Stimulated activated CD4-positive, alpha-beta T cell treated with anti-CD3 and anti-CD28 coated beads, Interleukin-4, amount 100 ng/mL, for 24 hours (primary cell): ENCODE data around the gene FGD5.

Source experiments
- DNase-seq: peaks from one replicate; pipeline ENCODE4 v3.0.0-alpha.2; 2020

The FGD5 gene

DNA sequence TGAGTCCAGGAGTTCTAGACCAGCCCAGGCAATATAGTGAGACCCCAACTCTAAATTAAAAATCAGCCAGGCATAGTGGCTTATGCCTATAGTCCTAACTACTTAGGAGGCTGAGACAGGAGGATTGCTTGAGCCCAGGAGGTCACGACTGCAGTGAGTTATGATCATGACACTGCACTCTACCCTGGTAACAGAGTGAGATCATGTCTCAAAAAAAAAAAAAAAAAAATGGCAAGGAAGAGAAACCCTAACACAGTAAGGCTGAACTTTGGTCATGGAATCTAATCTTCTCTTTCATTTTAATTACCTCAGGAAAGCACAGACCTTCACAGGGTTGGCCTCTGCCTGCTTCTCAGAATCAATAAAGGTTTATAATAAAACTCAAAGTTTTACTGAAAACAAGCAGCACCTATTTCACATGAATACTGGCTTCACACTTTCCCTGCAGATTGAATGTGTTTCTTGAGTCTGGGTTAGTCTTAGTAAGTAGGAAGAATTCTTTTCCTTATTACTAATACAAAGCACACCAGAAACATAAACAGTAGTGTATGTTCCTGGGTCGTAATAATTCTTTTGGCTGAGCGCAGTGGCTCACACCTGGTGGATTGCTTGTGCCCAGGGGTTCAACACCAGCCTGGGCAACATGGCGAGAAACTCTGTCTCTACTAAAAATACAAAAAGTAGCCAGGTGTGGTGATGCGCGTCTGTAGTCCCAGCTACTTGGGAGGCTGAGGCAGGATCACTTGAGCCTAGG is 117.0 kb downstream of the FGD5 start:
- no peak for DNase-seq

DNA sequence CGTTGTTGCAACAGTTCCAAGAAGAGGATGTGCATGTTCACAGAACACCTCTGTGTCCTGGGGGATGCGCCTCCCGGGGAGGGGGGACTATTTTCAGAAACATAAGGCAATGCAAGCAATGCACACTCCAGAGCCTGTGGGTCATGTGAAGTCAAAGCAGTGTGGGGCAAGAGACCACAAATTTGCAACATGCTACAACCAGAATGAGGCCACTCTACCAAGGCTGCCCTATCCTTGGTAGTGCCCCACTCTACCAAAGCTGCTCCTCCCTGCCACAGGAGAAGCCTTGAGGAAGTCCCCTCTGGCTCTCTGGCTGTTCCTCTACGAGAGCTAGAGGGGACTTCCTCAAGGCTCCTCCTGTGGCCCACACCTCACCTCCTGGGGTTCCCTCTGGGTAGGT is 120.2 kb downstream of the FGD5 start:
- DNase-seq = no peak

DNA sequence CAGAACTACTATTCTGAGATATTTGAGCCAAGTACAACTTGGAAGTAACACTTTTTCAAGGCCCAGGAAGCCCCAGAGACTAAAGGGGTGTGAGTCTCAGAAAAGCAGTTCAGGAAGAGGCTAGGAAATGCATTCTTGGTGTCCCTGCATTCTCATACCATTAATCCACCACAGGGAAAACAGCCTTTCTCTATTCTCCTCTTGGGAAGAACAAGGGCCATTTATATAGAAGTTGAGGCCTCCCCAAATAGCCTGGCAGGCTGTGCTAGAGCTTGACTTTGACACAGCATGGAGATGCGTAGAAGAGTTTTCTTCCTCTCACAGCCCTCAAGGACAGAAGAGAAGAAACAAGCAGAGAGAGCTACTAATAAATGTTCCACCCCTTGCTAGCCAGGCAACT is 123.1 kb downstream of the FGD5 start:
- DNase-seq = no peak

DNA sequence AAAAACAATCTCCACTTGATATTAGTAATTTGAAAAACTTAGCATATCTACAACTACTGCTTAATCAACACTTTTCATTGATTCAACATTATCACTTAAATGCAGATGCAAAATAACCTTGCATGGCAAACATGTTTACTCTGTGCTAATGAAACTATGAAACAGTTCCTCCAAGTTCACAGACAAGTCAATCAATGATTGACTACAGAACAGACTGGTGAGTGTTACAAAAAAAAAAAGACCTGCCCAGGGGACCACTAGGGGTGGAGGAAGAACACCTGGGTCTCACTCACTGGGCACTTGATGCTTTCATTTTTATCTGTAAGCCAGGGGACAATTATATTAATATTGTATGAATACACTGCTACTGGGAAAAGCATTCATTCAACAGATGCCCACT is 124.3 kb downstream of the FGD5 start:
- DNase-seq = no peak

DNA sequence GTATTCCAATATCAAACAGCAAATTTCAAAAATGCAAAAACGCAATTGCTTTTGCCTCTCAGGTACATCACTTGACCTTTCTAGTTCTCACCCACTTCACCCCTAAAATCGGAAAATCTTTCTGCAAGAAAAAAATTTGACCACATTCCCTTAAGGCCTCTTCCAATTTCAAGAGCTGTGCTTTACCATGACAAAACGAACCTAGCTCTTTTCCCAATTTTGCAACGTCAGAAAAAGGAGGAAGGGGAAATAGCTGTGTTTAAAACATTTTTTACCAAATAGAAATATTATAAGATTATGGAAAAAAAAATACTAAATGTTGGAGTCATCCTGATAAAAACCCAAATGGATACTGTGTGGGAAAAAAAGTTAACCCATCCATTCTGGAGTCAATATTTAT is 127.5 kb downstream of the FGD5 start:
- DNase-seq = no peak

DNA sequence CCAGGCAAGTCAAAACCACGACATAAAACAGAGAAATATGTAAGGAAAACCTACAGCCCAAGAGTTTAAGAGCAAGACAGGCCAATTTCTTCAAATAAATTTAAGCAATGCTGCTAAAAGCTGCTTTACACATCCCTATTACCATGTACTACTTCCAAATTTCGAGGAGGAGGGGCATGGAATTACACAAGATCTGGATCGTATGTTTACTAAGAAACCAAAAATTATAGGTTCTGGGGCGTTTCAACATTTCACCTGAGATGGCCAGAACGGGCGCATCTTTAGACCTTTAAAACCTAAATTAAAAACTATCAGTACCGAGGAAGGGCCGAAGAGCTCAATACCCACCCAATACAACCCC is 128.0 kb downstream of the FGD5 start:
- DNase-seq = no peak

DNA sequence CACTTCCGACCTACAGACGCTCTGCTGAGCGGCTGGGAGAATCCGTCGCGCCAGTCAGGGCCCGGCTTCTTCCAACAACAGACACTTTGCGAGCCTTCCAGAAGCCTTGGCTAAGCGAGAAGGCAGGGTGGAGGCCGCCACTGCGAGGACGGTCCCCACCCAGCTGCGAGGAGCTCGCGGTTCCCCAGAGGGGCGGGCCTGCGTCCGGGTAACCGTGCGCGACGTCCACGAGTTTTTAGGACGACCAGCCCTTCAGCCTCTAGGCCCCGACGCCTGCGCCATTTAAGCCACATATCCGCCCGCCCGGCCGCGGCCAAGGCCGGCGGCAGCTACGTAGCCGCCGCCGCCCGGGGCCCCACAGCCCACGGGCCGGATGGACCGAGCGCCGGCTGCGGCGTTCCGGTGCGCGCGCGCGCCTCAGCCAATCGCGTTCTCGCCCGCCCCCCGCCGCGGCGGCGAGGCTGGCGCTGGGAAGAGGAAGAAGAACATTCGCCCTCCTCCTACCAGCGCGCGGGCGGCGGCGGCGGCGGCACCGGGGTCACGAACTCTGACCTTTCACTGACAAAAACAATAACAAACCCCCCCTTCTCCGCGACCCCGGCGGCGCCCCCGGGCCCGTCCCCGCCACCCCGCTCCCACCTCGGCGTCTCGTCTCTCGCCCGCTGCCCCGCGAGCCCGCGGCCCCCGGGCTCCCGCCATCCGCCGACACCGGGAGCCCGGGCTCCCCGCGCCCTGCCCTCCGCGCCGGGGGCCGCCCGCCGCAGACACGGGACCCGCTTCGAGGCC is 128.5 kb downstream of the FGD5 start, which contains the start of gene NR2C2:
Gene NR2C2, plus strand, starts transcription at position 484 of the 786 bp plus-strand sequence. CDS start 56,332 bp downstream, outside the sequence.
- peak; percentile 85 for DNase-seq

DNA sequence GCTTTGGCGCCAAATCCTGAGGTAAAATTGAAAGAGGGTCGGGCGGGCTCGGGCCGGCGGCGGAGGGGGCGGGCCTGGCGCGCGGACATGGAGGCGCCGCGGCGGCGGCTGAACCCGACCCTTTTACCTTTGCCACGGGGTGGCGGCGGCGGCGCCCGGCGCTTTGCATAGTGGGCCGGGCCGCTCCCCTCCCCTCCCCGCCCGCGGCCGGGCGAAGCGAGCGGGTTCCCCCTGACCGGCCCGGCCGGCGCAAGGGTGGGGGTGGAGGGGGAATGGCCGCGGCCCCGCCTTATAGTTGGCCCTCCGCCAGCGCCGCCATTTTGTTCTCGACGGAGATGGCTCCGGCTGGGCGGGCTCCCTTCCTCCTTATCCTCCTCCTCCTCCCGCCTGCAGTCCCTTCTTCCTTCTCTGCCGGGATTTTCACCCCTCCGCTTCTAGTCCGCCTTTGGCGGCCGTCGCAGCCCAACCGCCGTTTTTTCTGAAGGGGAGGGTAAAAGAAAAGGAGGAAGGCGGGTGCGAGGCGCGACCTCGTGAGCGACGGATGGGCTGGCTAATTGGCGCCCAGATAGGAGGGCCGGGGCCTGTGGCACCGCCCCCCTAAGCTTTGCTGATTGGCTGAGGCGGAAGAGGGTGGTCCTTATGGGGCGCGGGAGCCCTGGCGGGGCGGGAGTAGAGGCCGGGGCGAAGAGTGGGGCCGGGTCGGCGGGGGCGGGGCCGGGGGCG is 129.3 kb downstream of the FGD5 start:
- DNase-seq = peak; percentile 96

DNA sequence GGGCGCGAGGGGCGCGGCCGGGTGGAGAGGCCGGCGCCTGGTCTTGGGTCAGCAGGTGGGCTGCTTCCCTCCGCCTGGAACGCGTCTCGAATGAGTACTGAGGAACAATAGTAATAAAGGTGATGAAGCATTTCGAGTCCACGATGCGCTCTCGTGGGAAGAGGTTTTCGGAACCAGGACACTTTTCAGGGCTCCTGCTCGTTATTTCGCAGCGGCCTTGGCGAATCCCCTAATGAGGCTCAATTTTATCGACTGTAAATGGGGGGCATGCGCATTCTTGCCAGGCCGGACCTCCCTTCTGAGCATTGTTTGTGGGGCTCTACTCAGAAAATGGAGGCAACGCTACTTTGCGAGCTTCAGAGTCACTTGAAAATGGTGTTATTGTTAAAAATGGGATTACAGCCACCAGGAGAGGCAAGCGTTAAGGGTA is 129.9 kb downstream of the FGD5 start:
- DNase-seq = no peak

DNA sequence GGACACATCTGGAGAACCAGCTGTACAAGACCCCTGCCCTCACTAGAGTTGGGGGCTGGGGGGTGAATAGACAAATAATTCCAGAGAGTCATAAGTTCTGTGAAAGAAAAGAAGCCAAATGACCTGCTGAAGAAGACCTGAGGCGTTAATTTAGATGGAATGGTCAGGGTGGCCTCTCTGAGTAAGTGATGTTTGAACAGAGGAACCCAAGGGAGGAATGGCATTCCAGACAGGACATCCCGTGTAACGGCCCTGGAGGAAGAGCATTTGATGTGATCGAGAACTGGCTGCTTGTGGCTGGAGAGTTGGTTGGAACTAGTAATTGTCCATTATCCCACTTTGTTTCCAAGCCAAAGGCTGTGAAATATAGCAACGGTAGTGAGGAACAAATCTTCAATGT is 130.4 kb downstream of the FGD5 start:
- no peak for DNase-seq

DNA sequence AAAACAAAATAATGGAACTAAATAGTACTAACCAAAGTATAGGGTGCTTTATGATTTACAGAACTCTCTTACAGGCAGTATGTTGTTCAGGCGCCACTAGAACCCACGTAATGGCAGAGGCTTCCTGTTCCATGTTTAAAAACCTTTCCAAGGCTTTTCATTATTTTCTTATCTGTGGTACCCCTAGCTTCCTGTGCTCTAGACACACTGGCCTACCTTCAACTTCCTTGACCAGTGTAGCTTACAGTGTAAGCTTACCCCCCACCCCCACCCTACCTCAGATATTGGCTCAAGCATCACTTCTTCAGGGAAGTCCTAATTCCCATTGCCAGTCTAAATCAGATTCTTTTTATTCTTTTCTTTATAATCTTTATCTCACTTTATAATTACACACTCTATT is 131.5 kb downstream of the FGD5 start:
- DNase-seq = no peak

DNA sequence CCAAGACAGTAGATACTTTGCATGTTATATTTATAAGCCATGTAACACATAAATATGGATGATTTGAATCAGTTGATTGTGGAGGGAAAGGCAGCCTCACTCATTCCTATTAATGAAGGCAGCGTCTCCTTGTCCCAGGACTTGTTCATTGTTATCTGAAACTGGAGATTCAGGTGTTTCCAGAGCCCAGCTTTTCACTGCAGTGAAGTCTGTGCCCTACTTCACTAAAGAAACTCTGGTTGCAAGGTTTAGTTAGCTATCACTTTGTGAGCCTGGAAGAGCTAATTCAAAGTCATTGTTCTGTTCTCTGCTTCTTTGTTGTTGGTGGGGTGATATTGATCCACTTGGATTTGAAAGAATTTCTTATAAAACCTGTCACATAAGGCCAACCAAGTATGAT is 138.4 kb downstream of the FGD5 start:
- DNase-seq = no peak

DNA sequence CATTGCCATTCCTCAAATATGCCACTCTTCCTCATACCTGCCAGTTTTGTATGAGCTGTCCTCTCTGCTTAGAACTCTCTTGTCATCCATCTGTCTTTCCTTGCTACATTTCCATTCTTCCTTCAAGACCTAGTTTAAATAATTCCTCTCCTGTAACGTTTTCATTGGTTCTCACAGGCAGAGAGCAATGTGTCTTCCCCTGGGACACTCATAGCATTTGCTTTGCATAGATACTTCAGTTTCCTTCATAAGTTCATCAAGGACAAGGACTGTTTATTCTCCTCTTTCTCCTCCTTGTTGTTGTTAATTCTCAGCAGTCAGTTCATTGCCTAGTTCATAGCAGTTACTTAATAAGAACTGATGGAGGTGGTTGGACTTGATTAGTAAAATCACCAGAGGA is 139.2 kb downstream of the FGD5 start:
- DNase-seq = no peak

DNA sequence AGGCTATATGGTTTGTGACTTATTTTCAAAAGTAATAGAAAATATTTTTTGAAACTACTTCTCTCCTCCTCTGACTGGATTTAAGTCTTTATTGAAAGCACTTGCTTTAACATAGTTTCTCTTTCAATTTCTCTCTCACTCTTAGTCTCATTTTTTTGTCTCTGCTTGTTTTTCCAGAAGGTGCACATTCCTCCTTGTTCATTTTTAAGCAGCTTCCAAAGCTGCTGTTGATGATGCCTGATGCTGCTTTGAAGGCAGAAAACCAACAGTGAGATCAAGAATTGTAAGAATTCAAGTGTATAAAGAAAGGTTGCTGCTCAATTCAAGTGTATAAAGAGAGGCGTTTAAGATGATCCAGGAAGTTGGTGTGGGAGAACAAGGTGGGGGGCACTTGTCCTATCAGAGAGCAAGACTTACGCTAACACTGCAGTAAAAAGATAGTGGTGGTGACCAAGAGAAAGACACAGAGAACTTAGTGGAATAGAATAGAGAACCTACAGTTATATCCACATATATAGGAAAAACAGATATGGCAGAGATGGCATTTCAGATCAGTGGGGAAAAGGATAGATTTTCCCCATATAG is 140.7 kb downstream of the FGD5 start:
- DNase-seq = no peak

DNA sequence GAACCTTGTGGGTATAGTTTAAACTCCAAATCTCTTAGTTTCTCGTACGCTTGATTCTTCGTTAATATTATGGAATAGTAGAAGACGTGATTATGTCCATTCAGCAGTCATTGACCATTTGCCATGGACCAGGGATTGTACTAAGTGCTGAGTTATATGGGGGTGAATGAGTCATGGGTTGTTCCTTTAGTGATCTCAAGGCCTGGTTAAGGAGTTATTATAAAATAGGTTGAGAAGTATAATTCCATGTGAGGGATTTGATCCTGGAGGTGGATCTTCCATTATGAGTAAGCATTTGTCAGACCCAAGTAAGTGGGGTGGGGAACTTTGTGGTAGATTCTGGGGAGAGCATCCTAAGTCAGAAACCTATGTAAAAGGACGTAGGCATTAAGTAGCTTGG is 144.0 kb downstream of the FGD5 start:
- DNase-seq = no peak

DNA sequence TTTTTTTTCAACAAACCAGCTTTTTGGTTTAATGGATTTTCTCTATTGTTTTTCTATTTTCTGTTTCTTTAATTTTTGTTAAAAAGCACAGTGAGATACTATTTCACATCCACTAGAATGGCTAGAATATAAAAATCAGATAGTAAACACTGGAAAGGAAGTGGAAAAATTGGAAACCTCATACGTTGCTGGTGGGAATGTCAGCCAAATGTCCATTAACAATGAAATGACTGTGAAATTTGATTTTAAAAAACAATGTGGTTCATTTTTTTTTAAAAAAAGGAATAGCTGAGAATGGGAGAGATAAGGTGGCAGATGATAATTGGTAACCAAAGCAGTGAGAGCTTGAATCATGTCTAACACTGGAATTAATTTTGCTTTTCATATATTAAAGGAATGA is 148.5 kb downstream of the FGD5 start:
- DNase-seq = no peak

DNA sequence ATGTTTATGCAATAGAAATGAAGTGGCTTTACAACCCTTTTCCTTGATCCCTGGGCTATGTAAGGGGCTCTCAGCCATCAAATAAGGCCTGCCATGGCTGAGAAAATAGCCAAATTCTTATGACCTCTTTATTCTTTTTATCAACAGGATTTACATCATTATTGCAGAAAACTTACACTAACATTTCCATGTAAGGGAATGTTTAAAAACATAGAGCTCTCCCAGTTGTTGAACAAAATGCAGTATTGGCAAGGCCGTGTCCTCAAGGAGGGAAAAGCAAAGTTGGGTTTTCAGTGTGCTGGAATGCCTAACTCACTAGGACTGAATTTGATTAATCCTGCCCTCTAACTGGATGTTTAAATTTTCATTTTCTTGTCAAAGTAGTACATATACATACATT is 150.9 kb downstream of the FGD5 start:
- no peak for DNase-seq

DNA sequence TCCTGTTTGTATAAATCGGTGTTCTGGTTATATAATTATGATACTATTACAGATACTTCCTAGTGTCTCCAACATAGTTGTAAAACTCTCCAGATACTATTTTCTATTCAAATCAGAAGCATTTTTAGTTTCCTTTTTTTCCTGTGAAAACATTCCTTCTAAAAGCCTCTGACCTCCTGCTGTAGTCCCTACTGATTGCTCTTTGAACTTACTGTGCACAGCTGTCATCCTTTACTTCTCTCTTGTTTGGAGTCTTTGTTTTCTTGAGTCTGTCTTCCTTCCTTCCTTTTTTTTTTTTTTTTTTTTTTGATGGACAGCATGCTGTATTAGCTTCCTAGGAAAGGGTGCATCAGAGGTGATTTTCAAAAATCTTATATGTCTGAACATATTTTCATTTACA is 157.6 kb downstream of the FGD5 start:
- DNase-seq = no peak

DNA sequence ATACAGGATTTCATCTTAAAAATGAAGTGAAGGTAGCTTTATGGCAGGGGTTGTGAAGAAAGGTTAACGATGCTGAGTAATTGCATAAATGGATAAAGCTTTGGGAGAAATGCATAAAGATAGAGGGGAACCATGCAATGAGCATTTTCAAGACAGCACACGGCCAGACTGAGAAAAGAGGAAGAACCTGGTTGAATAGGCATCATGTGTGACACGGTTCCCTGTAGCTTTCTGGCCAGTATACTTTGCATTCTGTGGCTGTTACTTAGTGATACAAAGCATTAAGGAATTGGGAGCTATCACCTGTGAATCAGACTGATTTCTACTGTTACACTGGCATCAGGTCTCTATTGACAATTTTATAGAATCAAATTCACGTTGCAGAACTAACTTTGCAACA is 161.9 kb downstream of the FGD5 start:
- no peak for DNase-seq
